PC-3 (cell line): Measurements from ENCODE around the gene WNK1. TPM values are rescaled to one million over a fixed set of nuclear protein-coding genes. Genes with fewer than 3 reads are reported as not detected.
A peak's percentile ranks its signal among the peaks of the same experiment; 100 is the strongest.
"Not testable (repeated sequence)": the region's sequence is repeated elsewhere in the genome, so short reads cannot be mapped to it uniquely, and the experiment has no call there.

Experiments
- ATAC-seq: fragments of 200-7000 bp; cut with Tn5 transposase; 2 replicates; pipeline ENCODE4 v1.9.1; 2020; ENCODE audit warnings: mild to moderate bottlenecking, moderate library complexity
- BruUV-seq: library from RNA; stranded (reverse); fragments of 400-500 nt; replicated peaks from 2 replicates; lab custom pipeline; 2021; lab: Mats Ljungman, UMichigan
- CTCF ChIA-PET: fragments of 300-600 bp; sonication (Branson Sonifier 250); formaldehyde crosslinking; loops from one replicate; lab custom pipeline; 2022; ENCODE audit warnings: antibody characterized with exemption; lab: Charles Lee
- POLR2A ChIA-PET: fragments of 300-600 bp; sonication (Branson Sonifier 250); formaldehyde crosslinking; loops from one replicate; lab custom pipeline; 2022; ENCODE audit warnings: antibody characterized with exemption; ENCODE audit not compliant: unreplicated experiment; lab: Charles Lee
- DNase-seq: peaks from one replicate; pipeline ENCODE4 v3.0.0-alpha.2; 2015
- H2AFZ ChIP-seq: fragments of 300-600 bp; sonication (generic); 2 replicates; pipeline ENCODE4 v1.6.0; 2016; ENCODE audit warnings: antibody characterized with exemption, low read length
- H3F3A ChIP-seq: fragments of 300-600 bp; sonication (generic); one replicate; pipeline ENCODE4 v1.6.0; 2017; ENCODE audit warnings: antibody characterized with exemption, low read length, control low read depth, mild to moderate bottlenecking; ENCODE audit not compliant: unreplicated experiment
- H3K27ac ChIP-seq: fragments of 300-600 bp; sonication (generic); 2 replicates; pipeline ENCODE4 v1.5.1; 2016; ENCODE audit warnings: mild to moderate bottlenecking, low read length
- H3K27me3 ChIP-seq: fragments of 300-600 bp; sonication (generic); 2 replicates; pipeline ENCODE4 v1.6.1; 2016; ENCODE audit warnings: low read length, mixed read lengths
- H3K36me3 ChIP-seq: fragments of 300-600 bp; sonication (generic); 2 replicates; pipeline ENCODE4 v1.6.1; 2016; ENCODE audit warnings: low read depth, mixed run types, low read length, mixed read lengths
- H3K4me1 ChIP-seq: fragments of 300-600 bp; sonication (generic); 2 replicates; pipeline ENCODE4 v1.5.1; 2016; ENCODE audit warnings: low read length; ENCODE audit not compliant: insufficient read depth
- H3K4me2 ChIP-seq: fragments of 300-600 bp; sonication (generic); 2 replicates; pipeline ENCODE4 v1.6.0; 2016; ENCODE audit warnings: low read length
- H3K4me3 ChIP-seq: fragments of 300-600 bp; sonication (generic); 2 replicates; pipeline ENCODE4 v1.5.1; 2016; ENCODE audit warnings: mild to moderate bottlenecking, low read length, mixed read lengths
- H3K79me2 ChIP-seq: fragments of 300-600 bp; sonication (generic); 2 replicates; pipeline ENCODE4 v1.6.1; 2017; ENCODE audit warnings: low read length, mixed read lengths
- H3K9ac ChIP-seq: fragments of 300-600 bp; sonication (generic); 2 replicates; pipeline ENCODE4 v1.6.0; 2016; ENCODE audit warnings: mild to moderate bottlenecking, low read length
- H3K9me2 ChIP-seq: fragments of 300-600 bp; sonication (generic); replicated peaks from 2 replicates; pipeline ENCODE4 v1.6.1; 2016; ENCODE audit warnings: mixed run types, low read length, mixed read lengths
- H3K9me3 ChIP-seq: fragments of 300-600 bp; sonication (generic); 2 replicates; pipeline ENCODE4 v1.6.1; 2016; ENCODE audit warnings: low read length, mixed read lengths
- H4K20me1 ChIP-seq: fragments of 300-600 bp; sonication (generic); 2 replicates; pipeline ENCODE4 v1.6.1; 2016; ENCODE audit warnings: low read length, mixed read lengths
- EZH2 ChIP-seq: fragments of 300-600 bp; sonication (generic); IDR thresholded peaks from one replicate; pipeline ENCODE4 v1.6.1; 2017; ENCODE audit warnings: antibody characterized with exemption, mild to moderate bottlenecking, low read length; ENCODE audit not compliant: unreplicated experiment
- EZH2phosphoT487 ChIP-seq: fragments of 300-600 bp; sonication (generic); IDR thresholded peaks from 2 replicates; pipeline ENCODE4 v1.6.1; 2018; ENCODE audit warnings: mild to moderate bottlenecking, antibody characterized with exemption, low read length, borderline replicate concordance
- intact Hi-C: fragments of 100-400 bp; cut with micrococcal nuclease; formaldehyde crosslinking; loops from 2 replicates; pipeline ENCODE4 v1.9.0; 2023
- total RNA-seq: library from RNA; depleted of rRNA; stranded (reverse); fragments of >200 nt; gene quantifications from 2 replicates; pipeline ENCODE4 v1.2.3, GENCODE V29; 2014
- TF ChIP-seq, protein P1 (sequence below): fragments of 300-600 bp; sonication (generic); conservative IDR thresholded peaks from 2 replicates; pipeline ENCODE4 v1.5.1; 2017; ENCODE audit warnings: antibody characterized with exemption, low read depth, mild to moderate bottlenecking, low read length

Gene WNK1
- total RNA-seq, 1 experiment from 2014 or later: 44.5 TPM

GRCh38 chr12:772056-772697, 19.8 kb downstream of the WNK1 start:
- CTCF ChIA-PET: no interaction called here
- BruUV-seq: no TSS peak
- peaks cover 24% of the 10 kb centered on the region; the same call in 1 of the 2 replicates for H4K20me1 ChIP-seq

DNA sequence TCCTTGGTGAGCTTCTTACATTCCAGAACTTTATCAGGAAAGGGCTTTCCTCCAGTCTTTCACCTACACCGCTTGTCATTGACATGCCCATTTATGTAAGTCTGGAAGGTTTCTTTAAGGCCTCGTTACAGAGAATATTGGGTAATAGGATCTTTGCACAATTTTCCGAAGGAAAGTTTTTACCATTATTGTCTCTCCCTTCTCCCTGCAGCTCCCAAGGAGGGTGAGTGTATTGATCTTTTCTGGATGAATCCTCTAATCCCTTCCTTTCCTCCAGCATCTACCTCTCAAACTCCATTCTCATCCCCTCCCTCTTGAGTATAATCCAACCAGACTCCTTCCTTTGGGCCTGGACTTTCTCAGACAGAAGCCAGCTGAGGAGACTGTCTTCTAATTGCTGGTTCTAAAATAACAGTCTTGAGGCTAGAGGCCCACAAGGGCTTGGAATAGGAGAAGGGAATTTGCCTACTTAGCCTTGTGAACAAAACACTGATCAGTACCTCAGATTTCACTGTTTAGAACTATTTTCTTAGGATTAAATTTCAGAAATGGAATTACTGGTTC, 21.8 kb downstream of the WNK1 start:
- Histone ChIP-seq H3K9me2 (no peaks in the 10 kb centered on the region), H3K36me3 (no peaks in the 10 kb centered on the region), H3K9me3 (no peaks in the 10 kb centered on the region), H2AFZ (no peak overlapping the region), H3K27me3 (no peaks in the 10 kb centered on the region), H4K20me1 (peaks cover 35% of the 10 kb centered on the region; the same call in 1 of the 2 replicates), H3K9ac (no peak overlapping the region), H3K4me3 (no peak overlapping the region), H3K27ac (no peak overlapping the region), H3F3A (no peaks in the 10 kb centered on the region), H3K4me2 (no peak overlapping the region), H3K4me1 (peaks cover 23% of the 10 kb centered on the region), H3K79me2 (peaks cover 100% of the 10 kb centered on the region)
- ATAC-seq (no peak), DNase-seq (no peak)
- ChIA-PET POLR2A (no interaction called here), CTCF (no interaction called here)
- intact Hi-C loops: no loop called here
- BruUV-seq: no TSS peak
- TF ChIP-seq EZH2 (no peak), EZH2phosphoT487 (no peak)
- TF ChIP-seq, protein P1, sequence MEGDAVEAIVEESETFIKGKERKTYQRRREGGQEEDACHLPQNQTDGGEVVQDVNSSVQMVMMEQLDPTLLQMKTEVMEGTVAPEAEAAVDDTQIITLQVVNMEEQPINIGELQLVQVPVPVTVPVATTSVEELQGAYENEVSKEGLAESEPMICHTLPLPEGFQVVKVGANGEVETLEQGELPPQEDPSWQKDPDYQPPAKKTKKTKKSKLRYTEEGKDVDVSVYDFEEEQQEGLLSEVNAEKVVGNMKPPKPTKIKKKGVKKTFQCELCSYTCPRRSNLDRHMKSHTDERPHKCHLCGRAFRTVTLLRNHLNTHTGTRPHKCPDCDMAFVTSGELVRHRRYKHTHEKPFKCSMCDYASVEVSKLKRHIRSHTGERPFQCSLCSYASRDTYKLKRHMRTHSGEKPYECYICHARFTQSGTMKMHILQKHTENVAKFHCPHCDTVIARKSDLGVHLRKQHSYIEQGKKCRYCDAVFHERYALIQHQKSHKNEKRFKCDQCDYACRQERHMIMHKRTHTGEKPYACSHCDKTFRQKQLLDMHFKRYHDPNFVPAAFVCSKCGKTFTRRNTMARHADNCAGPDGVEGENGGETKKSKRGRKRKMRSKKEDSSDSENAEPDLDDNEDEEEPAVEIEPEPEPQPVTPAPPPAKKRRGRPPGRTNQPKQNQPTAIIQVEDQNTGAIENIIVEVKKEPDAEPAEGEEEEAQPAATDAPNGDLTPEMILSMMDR: no peak

More at GRCh38 chr12:772056-772697, 19.8 kb downstream of the WNK1 start:
- Histone ChIP-seq H3K27ac (no peak overlapping the region), H3F3A (no peaks in the 10 kb centered on the region), H3K9me3 (no peaks in the 10 kb centered on the region), H3K27me3 (no peaks in the 10 kb centered on the region), H3K4me2 (no peak overlapping the region), H3K4me3 (no peak overlapping the region), H3K9ac (no peak overlapping the region), H3K36me3 (no peaks in the 10 kb centered on the region), H3K79me2 (peaks cover 100% of the 10 kb centered on the region), H3K9me2 (no peaks in the 10 kb centered on the region), H3K4me1 (peaks cover 8% of the 10 kb centered on the region), H2AFZ (no peak overlapping the region)
- no peak for DNase-seq
- POLR2A ChIA-PET: no interaction called here
- no peak for ATAC-seq
- TF ChIP-seq, protein P1: no peak
- TF ChIP-seq EZH2 (no peak), EZH2phosphoT487 (no peak)
- intact Hi-C loops: no loop called here

DNA sequence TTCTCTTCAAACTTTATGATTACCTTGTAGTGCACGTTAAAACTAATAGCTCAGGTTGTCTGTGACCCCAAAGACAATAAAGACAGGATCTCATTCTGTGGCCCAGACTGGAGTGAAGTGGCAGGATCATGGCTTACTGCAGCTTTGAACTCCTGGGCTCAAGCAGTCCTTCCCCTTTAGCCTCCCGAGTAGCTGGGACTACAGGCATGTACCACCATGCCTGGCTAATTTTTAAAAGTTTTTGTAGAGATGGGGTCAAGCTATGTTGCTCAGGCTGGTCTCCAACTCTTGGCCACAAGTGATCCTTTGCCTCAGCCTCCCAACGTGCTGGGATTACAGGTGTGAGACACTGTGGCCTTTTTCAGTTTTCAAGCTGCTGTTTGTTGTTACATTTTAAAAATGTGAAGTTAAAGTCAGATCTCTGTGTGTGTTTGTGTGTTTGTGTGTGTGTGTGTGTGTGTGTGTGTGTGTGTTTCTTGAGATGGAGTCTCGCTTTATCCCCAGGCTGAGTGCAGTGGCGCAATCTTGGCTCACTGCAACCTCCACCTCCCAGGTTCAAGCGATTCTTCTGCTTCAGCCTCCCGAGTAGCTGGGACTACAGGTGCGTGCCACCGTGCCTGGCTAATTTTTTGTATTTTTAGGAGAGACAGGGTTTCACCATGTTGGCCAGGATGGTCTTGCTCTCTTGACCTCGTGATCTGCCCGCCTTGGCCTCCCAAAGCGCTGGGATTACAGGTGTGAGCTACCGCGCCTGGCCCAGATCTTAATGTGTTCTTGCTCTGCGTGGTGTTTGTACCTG, 23.8 kb downstream of the WNK1 start:
- intact Hi-C loops: loop anchor here (2.0 kb wide), 1 partner anchor 21 kb away; no protein-coding TSS in a partner anchor
- not testable (repeated sequence) for ATAC-seq

DNA sequence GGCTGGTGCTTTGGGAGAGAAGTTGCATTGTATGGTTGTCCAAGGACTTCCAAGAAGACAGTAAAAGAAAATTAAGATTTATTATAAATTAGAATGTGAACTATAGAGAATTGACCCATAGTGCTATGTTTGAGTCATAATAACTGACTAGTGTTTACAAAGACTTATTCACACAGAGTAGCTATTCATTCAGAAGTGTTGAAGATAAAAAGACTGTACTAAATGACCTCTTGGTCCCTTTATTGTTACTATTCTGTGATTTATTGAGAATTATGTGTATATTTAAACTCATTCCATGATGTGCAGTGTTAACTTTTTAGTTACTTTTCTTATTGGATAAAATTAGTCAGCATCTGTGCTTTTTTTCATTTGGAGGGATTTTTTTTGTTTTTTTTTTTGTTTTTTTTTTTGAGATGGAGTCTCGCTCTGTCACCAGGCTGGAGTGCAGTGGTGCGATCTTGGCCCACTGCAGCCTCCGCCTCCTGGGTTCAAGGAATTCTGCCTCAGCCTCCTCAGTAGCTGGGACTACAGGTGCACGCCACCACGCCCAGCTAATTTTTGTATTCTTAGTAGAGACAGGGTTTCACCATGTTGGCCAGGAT, 24.5 kb downstream of the WNK1 start:
- peak overlapping the region; percentile 71; the same call in 1 of the 2 replicates for H3K4me2 ChIP-seq
- H2AFZ ChIP-seq, H3K9me2 ChIP-seq, H3K9me3 ChIP-seq, H3F3A ChIP-seq, H3K36me3 ChIP-seq, H3K9ac ChIP-seq, H3K27me3 ChIP-seq, BruUV-seq, H3K4me3 ChIP-seq: not testable (repeated sequence)
- intact Hi-C loops: loop anchor here (2.0 kb wide), 1 partner anchor 22 kb away; no protein-coding TSS in a partner anchor
- peaks cover 100% of the 10 kb centered on the region for H3K79me2 ChIP-seq
- ChIA-PET POLR2A (interaction anchor here (0.6 kb wide), 1 partner anchor 405 kb away, joined by 3 read pairs; no protein-coding TSS in a partner anchor), CTCF (interaction anchor here (0.6 to 1.3 kb wide), 4 partner anchors 18 to 1860 kb away, joined by 3 to 6 read pairs (median 6); partner anchors contain the start of gene WNK1)
- H3K27ac ChIP-seq: peak overlapping the region; percentile 64
- peak; percentile 39 for DNase-seq
- peaks cover 41% of the 10 kb centered on the region for H3K4me1 ChIP-seq
- peaks cover 49% of the 10 kb centered on the region for H4K20me1 ChIP-seq
- peak; percentile 78 for ATAC-seq

More for the DNA sequence above, 23.8 kb downstream of the WNK1 start:
- H3K9me3 ChIP-seq, H3K27me3 ChIP-seq, H3K27ac ChIP-seq, H3K36me3 ChIP-seq, H3K9me2 ChIP-seq, H3K4me3 ChIP-seq, BruUV-seq, DNase-seq, H2AFZ ChIP-seq, POLR2A ChIA-PET, H3K9ac ChIP-seq, H3K4me2 ChIP-seq, H3F3A ChIP-seq: not testable (repeated sequence)
- H3K4me1 ChIP-seq: peaks cover 41% of the 10 kb centered on the region
- peaks cover 48% of the 10 kb centered on the region for H4K20me1 ChIP-seq
- H3K79me2 ChIP-seq: peaks cover 100% of the 10 kb centered on the region
- CTCF ChIA-PET: interaction anchor here (0.6 to 0.7 kb wide), 2 partner anchors 24 to 1861 kb away, joined by 6 read pairs; partner anchors contain the start of gene WNK1
